HepG2 (cell line): ENCODE results near the gene AJUBA. TPM values are rescaled to one million over a fixed set of nuclear protein-coding genes. Genes with fewer than 3 reads are reported as not detected.
A peak's percentile ranks its signal among the peaks of the same experiment; 100 is the strongest.

Experiments used
- DPF2 ChIP-seq: sonication (generic); formaldehyde crosslinking; IDR thresholded peaks from 2 replicates; pipeline ENCODE4 v1.4.0; 2020; ENCODE audit warnings: mild to moderate bottlenecking, low read depth, missing genetic modification reagents, borderline replicate concordance
- E2F5 ChIP-seq: sonication (generic); formaldehyde crosslinking; conservative IDR thresholded peaks from 2 replicates; pipeline ENCODE4 v1.4.0; 2020; ENCODE audit warnings: missing genetic modification reagents
- EEA1 ChIP-seq: sonication (generic); formaldehyde crosslinking; IDR thresholded peaks from 2 replicates; pipeline ENCODE4 v1.5.1; 2020; ENCODE audit warnings: mild to moderate bottlenecking, missing genetic modification reagents, borderline replicate concordance
- FLYWCH1 ChIP-seq: sonication (generic); formaldehyde crosslinking; IDR thresholded peaks from 2 replicates; pipeline ENCODE4 v1.8.1; 2023; ENCODE audit warnings: mild to moderate bottlenecking, missing genetic modification reagents
- GABPB1 ChIP-seq: IDR thresholded peaks from 2 replicates; pipeline ENCODE4 v1.6.1; 2016; ENCODE audit warnings: mild to moderate bottlenecking, missing genetic modification reagents, moderate library complexity, missing compliant biosample characterization
- HMG20A ChIP-seq: IDR thresholded peaks from 2 replicates; pipeline ENCODE4 v1.6.1; 2016; ENCODE audit warnings: borderline replicate concordance
- JUNB ChIP-seq: sonication (generic); formaldehyde crosslinking; IDR thresholded peaks from 2 replicates; pipeline ENCODE4 v1.8.0; 2022; ENCODE audit warnings: missing genetic modification reagents, mild to moderate bottlenecking, borderline replicate concordance
- KAT8 ChIP-seq: IDR thresholded peaks from 2 replicates; pipeline ENCODE4 v1.6.1; 2016; ENCODE audit warnings: missing genetic modification reagents, missing compliant biosample characterization
- KLF12 ChIP-seq: sonication (generic); formaldehyde crosslinking; IDR thresholded peaks from 2 replicates; pipeline ENCODE4 v1.4.0; 2020; ENCODE audit warnings: missing genetic modification reagents, borderline replicate concordance
- NCOR1 ChIP-seq: fragments of 200-600 bp; sonication (generic); IDR thresholded peaks from 2 replicates; pipeline ENCODE4 v1.7.0; 2017; ENCODE audit warnings: antibody characterized with exemption, low read length, borderline replicate concordance
- PAWR ChIP-seq: sonication (generic); formaldehyde crosslinking; IDR thresholded peaks from 2 replicates; pipeline ENCODE4 v1.4.0; 2020; ENCODE audit warnings: missing genetic modification reagents, mild to moderate bottlenecking, borderline replicate concordance
- REST ChIP-seq, 2 experiments: IDR thresholded peaks; 2 replicates each; pipeline ENCODE4 v1.6.1; 2011 to 2012; ENCODE audit warnings: low read length in 2 of 2, borderline replicate concordance in 1 of 2, low read depth in 1 of 2, mild to moderate bottlenecking in 1 of 2, moderate library complexity in 1 of 2
- SALL1 ChIP-seq: sonication (generic); formaldehyde crosslinking; IDR thresholded peaks from 2 replicates; pipeline ENCODE4 v1.8.0; 2022; ENCODE audit warnings: mild to moderate bottlenecking, missing genetic modification reagents
- SAP130 ChIP-seq: IDR thresholded peaks from 2 replicates; pipeline ENCODE4 v1.6.1; 2016; ENCODE audit warnings: low read depth
- XBP1 ChIP-seq: sonication (generic); formaldehyde crosslinking; IDR thresholded peaks from 2 replicates; pipeline ENCODE4 v1.5.0; 2020; ENCODE audit warnings: missing genetic modification reagents
- YY1 ChIP-seq: IDR thresholded peaks from 2 replicates; pipeline ENCODE4 v1.6.1; 2011; ENCODE audit warnings: low read length, low read depth, moderate library complexity, mild to moderate bottlenecking; ENCODE audit not compliant: insufficient read depth, insufficient replicate concordance
- ZFP37 ChIP-seq: sonication (generic); formaldehyde crosslinking; IDR thresholded peaks from 2 replicates; pipeline ENCODE4 v1.4.0; 2020; ENCODE audit warnings: missing genetic modification reagents, borderline replicate concordance
- ZIK1 ChIP-seq: sonication (generic); formaldehyde crosslinking; IDR thresholded peaks from 2 replicates; pipeline ENCODE4 v1.5.0; 2020; ENCODE audit warnings: mild to moderate bottlenecking, low read depth, missing genetic modification reagents, borderline replicate concordance
- ZNF333 ChIP-seq: sonication (generic); formaldehyde crosslinking; IDR thresholded peaks from 2 replicates; pipeline ENCODE4 v1.4.0; 2020; ENCODE audit warnings: mild to moderate bottlenecking, missing genetic modification reagents, borderline replicate concordance
- ZNF430 ChIP-seq: sonication (generic); formaldehyde crosslinking; IDR thresholded peaks from 2 replicates; pipeline ENCODE4 v1.9.0; 2021; ENCODE audit warnings: mild to moderate bottlenecking, missing genetic modification reagents
- ZNF724P ChIP-seq: sonication (generic); formaldehyde crosslinking; IDR thresholded peaks from 2 replicates; pipeline ENCODE4 v1.8.0; 2022; ENCODE audit warnings: missing genetic modification reagents, borderline replicate concordance
- ZNF776 ChIP-seq: sonication (generic); formaldehyde crosslinking; IDR thresholded peaks from 2 replicates; pipeline ENCODE4 v1.4.0; 2020; ENCODE audit warnings: mild to moderate bottlenecking, missing genetic modification reagents
- ZNF816 ChIP-seq: sonication (generic); formaldehyde crosslinking; IDR thresholded peaks from 2 replicates; pipeline ENCODE4 v1.8.0; 2022; ENCODE audit warnings: missing genetic modification reagents, mild to moderate bottlenecking, borderline replicate concordance
- ZUFSP ChIP-seq: sonication (generic); formaldehyde crosslinking; IDR thresholded peaks from 2 replicates; pipeline ENCODE4 v1.9.0; 2021; ENCODE audit warnings: missing genetic modification reagents, mild to moderate bottlenecking, borderline replicate concordance
- polyA plus RNA-seq, 8 experiments: library from polyadenylated mRNA; depleted of rRNA in 3 of 8; stranded (reverse) in 7 of 8; unstranded in 1 of 8; fragments of >200 nt; fragmentation: Illumina TruSeq in 4 of 8; extraction: Trizol in 4 of 8; gene quantifications; 2 replicates each; pipeline versions ENCODE4 v1.2.1 to v1.2.3, GENCODE V29; 2011 to 2016; ENCODE audit warnings: low read depth in 4 of 8, missing spikeins in 1 of 8, mixed read lengths in 1 of 8; ENCODE audit not compliant: insufficient read depth in 1 of 8
- total RNA-seq, 5 experiments: library from RNA; depleted of rRNA; stranded (reverse); fragments of >200 nt; fragmentation: Illumina TruSeq; extraction: Trizol; gene quantifications; 2 replicates each; pipeline ENCODE4 v1.2.3, GENCODE V29; 2016; ENCODE audit warnings: low read depth in 1 of 5

The AJUBA gene
- total and polyA plus RNA-seq, 2 of the 13 experiments (the other 11 are each of a cell fraction or from before 2014, with no cell fraction given) = 157 to 241 TPM

GRCh38 chr14:22973217-22974032, 8.9 kb downstream of the AJUBA start (continued):
- TF ChIP-seq PAWR (CRISPR knock-in tag) (0 out of 2 replicates have a peak, but pooled peaks have one; percentile 49), EEA1 (CRISPR knock-in tag) (no peak), ZFP37 (CRISPR knock-in tag) (no peak), ZIK1 (CRISPR knock-in tag) (no peak), HMG20A (no peak), ZNF776 (CRISPR knock-in tag) (no peak), ZNF430 (CRISPR knock-in tag) (no peak), XBP1 (CRISPR knock-in tag) (no peak), E2F5 (CRISPR knock-in tag) (no peak), YY1 (no peak), GABPB1 (CRISPR knock-in tag) (peak; percentile 46; the same call in 1 of the 2 replicates), NCOR1 (peak; percentile 34; the same call in 1 of the 2 replicates), KLF12 (CRISPR knock-in tag) (no peak), KAT8 (CRISPR knock-in tag) (peak; percentile 72), ZNF816 (CRISPR knock-in tag) (no peak), ZUFSP (CRISPR knock-in tag) (no peak), DPF2 (CRISPR knock-in tag) (peak; percentile 74; the same call in 1 of the 2 replicates), SALL1 (CRISPR knock-in tag) (no peak), SAP130 (CRISPR knock-in tag) (peak; percentile 75), REST (IDR thresholded peaks at IDR 0.05; ENCODE audit: borderline replicate concordance in 1 of 2, low read depth in 1 of 2, low read length in 2 of 2) (no peak), ZNF724P (CRISPR knock-in tag) (no peak), FLYWCH1 (no peak), JUNB (CRISPR knock-in tag) (no peak), ZNF333 (CRISPR knock-in tag) (no peak)
